ENCODE data around the gene SUDS3. TPM values are rescaled to one million over a fixed set of nuclear protein-coding genes. Genes with fewer than 3 reads are reported as not detected.

SUDS3 gene
- total and polyA plus RNA-seq, 12 donors: 13.3 to 75.3 (median 27.5) TPM

DNA sequence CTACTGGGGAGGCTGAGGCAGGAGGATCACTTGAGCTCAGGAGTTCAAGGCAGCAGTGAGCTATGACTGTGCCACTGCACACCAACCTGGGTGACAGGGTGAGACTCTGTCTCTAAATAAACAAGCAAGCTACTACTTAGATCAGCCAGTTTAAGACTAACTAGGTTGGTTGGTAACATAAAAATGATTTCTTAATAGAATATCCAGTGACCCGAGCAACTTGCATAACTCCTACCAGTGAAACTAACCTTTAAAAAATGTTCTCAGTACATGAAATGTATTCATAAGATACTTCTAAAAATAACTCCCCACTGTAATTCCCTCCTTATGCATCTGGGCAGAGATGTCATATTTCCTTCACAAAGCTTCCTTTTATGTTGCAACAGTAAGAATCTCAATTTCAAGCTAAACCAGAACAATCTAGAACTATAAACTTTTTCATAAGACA is 19.5 kb upstream of the SUDS3 start:
- peaks cover 14 to 31% of the 10 kb centered on the region in 2 donors for H3K4me1 ChIP-seq (replicated peaks in 1 of 2)
- intact Hi-C loops (cut with DNase I): no loop called here
- H3K27ac ChIP-seq: peak overlapping the region; percentile 57 to 82 (median 66)
- peak overlapping the region in 1 of 4 donors; percentile 31 for H3K4me3 ChIP-seq
- 6 to 14% (median 10%) methylated on average over 1 of the region's 1 CpG for WGBS, 4 donors
- no peaks in the 10 kb centered on the region for H3K36me3 ChIP-seq (replicated peaks in 1 of 2)
- TF ChIP-seq POLR2A (IDR thresholded peaks at IDR 0.05): no peak
- TF ChIP-seq, protein P1, sequence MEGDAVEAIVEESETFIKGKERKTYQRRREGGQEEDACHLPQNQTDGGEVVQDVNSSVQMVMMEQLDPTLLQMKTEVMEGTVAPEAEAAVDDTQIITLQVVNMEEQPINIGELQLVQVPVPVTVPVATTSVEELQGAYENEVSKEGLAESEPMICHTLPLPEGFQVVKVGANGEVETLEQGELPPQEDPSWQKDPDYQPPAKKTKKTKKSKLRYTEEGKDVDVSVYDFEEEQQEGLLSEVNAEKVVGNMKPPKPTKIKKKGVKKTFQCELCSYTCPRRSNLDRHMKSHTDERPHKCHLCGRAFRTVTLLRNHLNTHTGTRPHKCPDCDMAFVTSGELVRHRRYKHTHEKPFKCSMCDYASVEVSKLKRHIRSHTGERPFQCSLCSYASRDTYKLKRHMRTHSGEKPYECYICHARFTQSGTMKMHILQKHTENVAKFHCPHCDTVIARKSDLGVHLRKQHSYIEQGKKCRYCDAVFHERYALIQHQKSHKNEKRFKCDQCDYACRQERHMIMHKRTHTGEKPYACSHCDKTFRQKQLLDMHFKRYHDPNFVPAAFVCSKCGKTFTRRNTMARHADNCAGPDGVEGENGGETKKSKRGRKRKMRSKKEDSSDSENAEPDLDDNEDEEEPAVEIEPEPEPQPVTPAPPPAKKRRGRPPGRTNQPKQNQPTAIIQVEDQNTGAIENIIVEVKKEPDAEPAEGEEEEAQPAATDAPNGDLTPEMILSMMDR (IDR thresholded peaks at IDR 0.05): no peak
- no peak for DNase-seq
- H3K27me3 ChIP-seq: no peaks in the 10 kb centered on the region
- H3K9me3 ChIP-seq (replicated peaks in 1 of 3): no peaks in the 10 kb centered on the region

DNA sequence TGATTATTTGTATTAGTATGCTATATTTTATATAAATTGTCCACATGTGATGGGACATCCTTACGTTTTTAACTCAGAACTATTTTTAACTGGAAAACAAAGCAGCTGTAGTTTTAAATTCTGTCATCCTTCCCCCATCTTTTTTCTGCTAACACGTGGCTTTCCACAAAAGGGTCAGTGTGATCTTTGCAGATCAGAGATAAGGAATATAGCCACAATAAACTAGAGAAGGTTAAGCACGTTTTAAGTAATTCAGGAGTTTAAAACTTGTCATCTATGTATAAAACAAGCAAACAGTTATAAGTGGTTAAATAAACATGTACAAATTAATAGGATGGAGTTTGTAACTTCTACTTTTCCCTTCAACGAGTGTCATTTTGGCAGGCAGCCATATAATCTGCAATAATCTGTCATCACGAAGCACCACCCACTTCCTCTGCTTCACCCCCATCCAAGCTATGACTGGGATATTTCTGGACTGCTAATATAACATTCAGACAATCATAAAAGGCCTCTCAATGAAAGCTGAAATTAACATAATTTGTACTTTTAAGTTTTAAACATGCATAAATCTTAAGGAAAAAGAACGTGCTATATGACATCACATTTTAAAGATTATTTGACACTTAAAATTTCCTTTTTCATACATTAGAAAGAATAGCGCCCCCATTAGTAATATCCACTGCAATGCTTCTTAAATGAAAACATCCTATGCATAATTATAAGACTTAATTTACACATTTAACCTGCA is 18.9 kb upstream of the SUDS3 start:
- H3K4me1 ChIP-seq (replicated peaks in 1 of 2): peaks cover 14 to 31% of the 10 kb centered on the region in 2 donors
- no peaks in the 10 kb centered on the region for H3K27me3 ChIP-seq
- 12 to 19% (median 16%) methylated on average over 7 of the region's 7 CpGs for WGBS, 4 donors
- peak overlapping the region in 4 of 5 donors; percentile 57 to 82 (median 72) for H3K27ac ChIP-seq
- intact Hi-C loops (cut with DNase I): no loop called here
- TF ChIP-seq, protein P1 (IDR thresholded peaks at IDR 0.05): peak in 1 of 6 experiments; percentile 24
- no peak for TF ChIP-seq POLR2A (IDR thresholded peaks at IDR 0.05)
- peak; percentile 46 to 74 (median 65) for DNase-seq
- no peaks in the 10 kb centered on the region for H3K9me3 ChIP-seq (replicated peaks in 1 of 3)
- H3K36me3 ChIP-seq (replicated peaks in 1 of 2): no peaks in the 10 kb centered on the region
- H3K4me3 ChIP-seq: peak overlapping the region in 1 of 4 donors; percentile 31

GRCh38 chr12:118358008-118358359 is 18.4 kb upstream of the SUDS3 start:
- Histone ChIP-seq H3K27me3 (no peaks in the 10 kb centered on the region), H3K4me1 (replicated peaks in 1 of 2) (peaks cover 14 to 34% of the 10 kb centered on the region in 2 donors), H3K27ac (peak overlapping the region in 3 of 5 donors; percentile 20 to 82 (median 77)), H3K9me3 (replicated peaks in 1 of 3) (no peaks in the 10 kb centered on the region), H3K36me3 (replicated peaks in 1 of 2) (no peaks in the 10 kb centered on the region), H3K4me3 (peak overlapping the region in 1 of 4 donors; percentile 31)
- intact Hi-C loops (cut with DNase I): no loop called here
- no peak for DNase-seq
- WGBS, 4 donors: 74 to 86% (median 78%) methylated on average over 1 of the region's 1 CpG
- no peak for TF ChIP-seq POLR2A (IDR thresholded peaks at IDR 0.05)
- TF ChIP-seq, protein P1 (IDR thresholded peaks at IDR 0.05): no peak

DNA sequence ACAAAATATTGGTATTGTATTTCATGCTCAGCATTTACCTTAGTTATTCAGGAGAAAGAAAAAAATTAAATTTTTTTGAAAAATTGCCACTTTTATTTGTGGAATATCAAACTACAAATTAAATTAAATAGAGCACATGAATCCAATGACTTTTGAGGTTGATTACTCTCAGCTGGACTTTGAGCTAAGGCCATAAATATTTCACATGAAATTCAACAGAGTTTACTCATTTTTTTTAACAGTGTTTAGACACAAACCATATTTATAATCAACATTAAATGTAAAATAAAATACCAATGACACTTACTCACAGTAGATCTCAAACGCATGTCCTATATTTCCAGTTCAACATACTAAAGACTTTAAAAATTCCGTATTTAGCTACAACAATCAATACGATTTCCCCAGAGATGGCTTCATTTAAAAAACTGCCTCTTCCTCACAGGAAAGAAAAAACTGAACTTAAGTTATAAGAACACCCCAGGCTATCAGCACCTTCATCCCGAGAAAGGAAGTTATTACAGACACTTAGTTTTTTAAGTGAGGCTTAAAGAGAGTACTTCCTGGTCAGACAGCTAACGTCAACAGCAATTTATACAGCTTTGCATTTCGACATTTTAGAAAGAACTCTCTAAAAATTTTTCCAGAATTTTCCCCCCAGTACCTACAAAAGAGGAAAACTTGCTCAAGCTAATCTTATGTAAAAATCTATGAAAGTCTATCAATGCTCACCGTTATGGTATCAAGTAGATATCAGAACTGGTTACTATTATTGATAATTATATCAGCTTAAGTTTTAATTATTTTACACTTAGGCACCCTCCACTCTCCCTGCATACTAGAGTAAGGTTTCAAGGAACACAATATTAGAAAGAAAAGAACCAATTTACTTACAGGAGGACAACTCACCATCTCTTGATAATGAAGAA is 17.5 kb upstream of the SUDS3 start:
- intact Hi-C loops (cut with DNase I): no loop called here
- Histone ChIP-seq H3K27ac (peak overlapping the region in 4 of 5 donors; percentile 1 to 77 (median 16)), H3K36me3 (replicated peaks in 1 of 2) (no peaks in the 10 kb centered on the region), H3K9me3 (replicated peaks in 1 of 3) (no peaks in the 10 kb centered on the region), H3K4me1 (replicated peaks in 1 of 2) (peaks cover 14 to 40% of the 10 kb centered on the region in 2 donors), H3K27me3 (no peaks in the 10 kb centered on the region), H3K4me3 (no peak overlapping the region)
- TF ChIP-seq POLR2A (IDR thresholded peaks at IDR 0.05): no peak
- TF ChIP-seq, protein P1 (IDR thresholded peaks at IDR 0.05): no peak
- DNase-seq: no peak
- WGBS, 4 donors: 62 to 79% (median 71%) methylated on average over 7 of the region's 7 CpGs

All from adrenal gland (tissue), 12 donors.